ENCODE data around the gene ACBD6.
A peak's percentile ranks its signal among the peaks of the same experiment; 100 is the strongest.

ACBD6 gene

DNA sequence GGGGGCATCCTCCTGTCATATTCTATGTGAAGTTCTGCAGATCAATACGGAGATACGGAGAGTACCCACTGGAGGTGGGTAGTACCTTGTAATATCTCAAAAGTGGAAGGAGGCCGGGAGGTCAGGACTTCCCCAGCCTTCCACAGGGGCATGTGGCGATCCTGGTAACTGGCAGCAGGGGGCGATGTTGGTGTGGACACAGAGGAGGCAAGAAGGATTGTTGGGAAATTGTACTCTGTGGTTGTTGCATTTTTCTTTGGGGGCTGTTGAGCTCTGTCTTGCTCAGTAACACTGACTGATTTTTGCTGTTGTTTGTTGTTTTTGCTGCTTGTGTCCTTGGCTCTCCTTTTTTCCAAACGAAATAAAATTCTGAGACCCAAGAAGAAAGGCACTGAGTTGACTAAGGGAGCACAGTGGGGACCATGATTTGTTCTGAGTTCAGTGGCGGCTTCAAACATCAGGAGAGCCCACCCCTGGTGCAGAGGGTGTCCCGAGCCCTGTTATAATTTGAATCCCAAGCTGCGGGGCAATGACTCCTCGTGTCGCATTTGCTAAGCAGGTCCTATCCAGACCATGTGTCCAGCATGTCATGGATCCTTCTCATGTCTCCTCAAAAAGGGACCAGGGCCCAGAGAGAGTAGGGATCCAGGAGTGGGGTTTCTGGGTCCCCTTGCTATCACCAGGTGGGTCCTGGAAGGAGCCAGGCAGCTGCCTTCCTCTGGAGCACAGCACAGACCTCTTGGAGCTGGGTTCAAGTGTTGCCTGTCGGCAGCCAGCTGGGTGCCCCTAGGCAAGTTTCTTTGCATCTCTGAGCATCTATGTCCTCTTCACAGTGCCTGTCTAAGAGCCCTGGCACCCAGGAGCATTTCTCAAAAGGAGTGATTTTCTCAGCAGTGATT lies 249.5 kb downstream of the ACBD6 start:
- DNase-seq, result peak; percentile 40

DNA sequence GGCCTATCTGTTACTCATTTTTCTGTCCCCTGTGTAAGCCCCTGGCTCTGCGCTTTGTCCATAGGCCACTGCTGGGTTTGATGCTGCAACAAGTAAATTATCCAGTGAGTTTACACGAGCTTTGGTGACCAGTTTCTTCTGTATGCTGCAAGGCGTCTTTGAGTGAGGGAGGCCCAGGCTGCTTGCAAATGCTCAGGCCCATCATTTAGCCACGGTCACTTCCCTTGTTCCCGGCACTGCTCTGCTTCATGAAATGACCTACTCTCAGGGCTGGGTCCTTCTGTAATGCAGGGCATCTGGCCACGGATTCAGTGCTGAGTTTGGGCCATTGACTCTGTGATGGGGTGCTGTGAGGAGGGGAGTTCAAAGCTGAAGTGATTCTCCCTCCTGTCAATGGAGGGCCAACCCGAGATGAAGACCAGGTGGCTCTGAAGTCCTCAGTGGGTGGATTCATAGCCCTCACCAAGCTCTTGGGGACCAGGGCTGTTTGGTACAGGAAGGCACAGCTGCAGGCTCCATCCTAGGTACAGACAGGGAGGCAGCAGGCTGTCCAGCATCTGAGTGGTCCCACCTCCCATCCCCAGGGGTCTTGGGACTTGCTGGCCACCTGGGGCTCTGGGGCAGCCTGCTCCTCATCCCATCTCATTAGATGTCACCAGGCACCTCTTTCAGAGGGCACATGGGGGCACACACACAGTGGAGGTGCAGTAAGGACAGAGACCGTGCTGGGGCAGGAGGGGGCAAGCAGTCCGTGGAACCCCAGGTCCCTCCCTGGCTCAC lies 250.7 kb downstream of the ACBD6 start:
- no peak for DNase-seq

DNA sequence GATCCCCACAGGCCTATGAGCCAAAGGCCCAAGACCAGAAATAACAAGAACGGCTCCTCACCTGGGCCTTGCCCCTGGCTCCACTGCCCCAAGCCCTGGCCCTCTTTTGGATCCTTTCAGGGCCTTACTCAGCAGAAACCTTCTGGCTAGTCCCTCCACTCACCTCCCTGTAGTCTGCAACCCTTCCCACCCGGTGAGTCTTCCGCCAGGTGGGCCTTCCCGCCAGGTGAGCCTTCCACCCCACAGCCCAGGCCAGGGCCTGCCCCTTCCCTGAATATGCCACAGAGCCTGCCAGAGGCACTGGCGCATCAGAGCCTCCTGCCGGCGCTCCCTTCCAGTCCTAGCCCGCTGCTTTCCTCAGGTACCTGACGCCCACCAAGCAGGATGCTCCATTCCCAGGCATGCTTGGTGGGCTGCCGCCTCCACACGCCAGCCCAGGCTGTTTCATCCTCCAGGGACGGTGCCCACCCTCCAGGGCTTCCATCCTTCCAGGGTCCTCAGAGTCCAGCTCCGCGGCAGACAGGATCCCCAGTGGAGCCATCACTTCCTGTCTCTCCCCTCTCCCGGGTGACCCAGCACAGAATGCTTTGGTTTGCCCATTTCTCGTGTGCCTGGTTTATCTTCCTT lies 251.4 kb downstream of the ACBD6 start:
- DNase-seq, result no peak

DNA sequence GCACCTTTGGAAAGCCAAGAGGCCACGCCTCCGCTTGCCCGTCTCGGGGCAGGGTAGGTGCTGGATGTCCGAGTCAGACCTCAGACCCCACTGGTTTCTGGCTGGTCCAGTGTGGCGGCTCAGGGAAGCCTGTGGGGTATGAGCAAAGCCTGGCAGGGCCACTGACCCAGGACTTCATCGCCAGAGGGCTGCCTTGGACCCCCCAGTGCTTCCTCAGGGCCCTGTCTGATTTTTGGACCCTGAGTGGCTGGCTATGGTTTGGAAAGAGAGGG lies 251.9 kb downstream of the ACBD6 start:
- DNase-seq, result no peak

DNA sequence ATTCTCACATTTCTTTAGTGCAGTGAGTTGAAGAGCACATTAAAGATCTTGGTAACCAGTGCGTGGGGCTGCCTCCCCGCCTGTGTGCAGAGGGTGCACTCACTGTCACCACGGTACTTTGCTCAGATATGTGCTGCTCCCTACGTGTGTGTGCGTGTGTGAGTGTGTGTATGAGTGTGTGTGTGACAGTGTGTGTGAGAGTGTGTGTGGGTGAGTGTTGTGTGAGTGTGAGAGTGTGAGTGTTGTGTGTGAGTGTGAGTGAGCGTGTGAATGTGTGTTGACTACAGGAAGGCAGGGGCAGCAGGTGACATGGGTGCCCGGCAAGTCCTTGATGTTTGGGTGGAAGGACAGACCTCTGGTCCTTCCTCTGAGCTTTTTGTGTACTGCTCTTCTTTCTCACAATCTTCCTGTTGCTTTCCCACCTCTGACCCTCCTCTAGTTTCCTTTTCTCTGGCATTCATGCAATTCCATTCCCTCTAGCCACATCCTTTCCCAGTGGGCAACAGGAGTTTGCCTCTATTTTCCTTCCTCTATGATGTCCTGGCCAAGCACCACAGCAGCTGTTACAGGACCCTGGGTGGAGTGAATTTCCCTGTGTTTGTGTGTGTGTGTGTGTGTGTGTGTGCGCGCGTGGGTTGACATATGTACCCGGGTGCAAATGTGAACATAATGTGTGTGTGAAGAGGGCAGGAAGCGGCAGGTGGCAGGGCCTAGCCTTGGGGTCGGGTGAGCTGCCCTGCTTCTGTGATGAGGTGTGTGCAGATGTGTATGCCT lies 252.5 kb downstream of the ACBD6 start:
- DNase-seq, result no peak

DNA sequence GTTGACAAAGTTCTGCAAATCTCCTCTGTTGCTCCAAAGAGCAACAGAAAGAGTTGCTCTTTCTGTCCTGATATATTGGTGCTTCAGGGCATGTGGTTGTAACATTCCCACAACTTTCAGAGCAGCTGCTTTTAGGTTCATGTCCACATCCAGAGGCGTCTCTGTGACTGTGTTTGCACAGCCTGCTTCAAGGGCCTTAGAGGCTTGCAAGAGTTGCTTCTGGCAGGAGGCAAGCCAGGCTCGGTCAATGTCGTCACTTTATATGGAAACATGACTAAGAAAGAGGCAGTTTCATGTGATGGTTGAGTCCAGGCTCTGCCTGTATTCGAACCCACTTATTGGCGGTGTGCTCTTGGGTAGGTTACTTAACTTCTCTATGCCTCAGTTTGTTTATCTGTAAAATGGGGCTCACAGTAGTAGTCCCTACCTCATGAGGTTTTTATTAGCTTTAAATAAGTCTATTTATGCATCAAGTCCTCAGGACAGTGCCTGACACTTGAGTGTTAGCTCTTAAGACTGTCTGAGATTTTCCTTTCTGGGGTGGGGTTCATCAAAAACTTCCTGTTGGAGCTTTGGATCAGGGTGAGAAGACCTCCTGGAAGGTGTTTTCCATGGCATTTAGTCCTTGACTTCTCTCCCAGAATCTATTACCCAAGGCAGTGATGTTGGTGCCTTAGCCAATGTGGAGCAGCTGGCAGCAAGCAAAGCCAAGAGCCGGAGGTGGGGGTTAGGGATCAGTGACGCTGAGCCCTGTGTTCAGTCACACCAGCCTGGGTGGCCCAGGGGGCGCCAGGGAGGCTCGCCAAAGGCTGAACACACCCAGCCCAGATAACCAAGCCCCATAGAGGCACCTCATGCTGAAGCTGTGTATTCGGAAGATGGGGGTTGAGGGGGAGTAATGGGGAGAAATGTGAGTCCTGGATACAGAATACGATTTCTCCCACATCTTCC lies 253.4 kb downstream of the ACBD6 start:
- no peak for DNase-seq

DNA sequence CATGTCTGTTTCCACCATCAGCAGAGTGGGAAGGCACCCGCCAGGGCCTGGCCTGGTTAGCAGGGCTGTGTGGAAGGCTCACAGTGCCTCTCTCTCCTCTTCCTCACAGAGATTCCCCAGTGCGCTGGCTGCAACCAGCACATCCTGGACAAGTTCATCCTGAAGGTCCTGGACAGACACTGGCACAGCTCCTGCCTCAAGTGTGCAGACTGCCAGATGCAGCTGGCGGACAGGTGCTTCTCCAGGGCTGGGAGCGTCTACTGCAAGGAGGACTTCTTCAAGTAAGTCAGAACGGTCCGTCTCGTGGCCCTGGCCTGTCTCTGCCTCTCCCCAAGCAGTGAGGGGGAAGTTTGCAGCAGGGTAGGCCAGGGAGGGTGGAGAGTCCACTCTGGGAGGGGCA lies 254.2 kb downstream of the ACBD6 start:
- DNase-seq, result no peak

DNA sequence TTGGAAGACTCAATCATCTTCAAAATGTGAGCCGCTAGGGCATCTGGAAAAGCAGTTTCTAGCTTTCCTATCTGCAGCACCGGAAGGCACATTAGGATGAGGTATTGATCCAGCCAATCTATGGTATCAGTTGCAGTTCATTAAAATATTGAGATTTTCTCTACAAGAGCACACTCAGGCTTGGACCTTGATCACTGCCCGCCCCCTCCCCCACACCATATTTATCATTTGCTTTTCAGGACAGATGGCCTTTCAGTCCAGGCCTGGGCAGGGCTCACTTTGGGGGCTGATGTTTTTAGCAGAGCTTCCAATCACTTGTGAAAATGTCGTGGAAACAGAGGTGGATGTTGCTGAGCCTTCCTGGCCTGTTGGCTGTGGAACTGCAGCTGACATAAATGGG lies 254.8 kb downstream of the ACBD6 start:
- no peak for DNase-seq

DNA sequence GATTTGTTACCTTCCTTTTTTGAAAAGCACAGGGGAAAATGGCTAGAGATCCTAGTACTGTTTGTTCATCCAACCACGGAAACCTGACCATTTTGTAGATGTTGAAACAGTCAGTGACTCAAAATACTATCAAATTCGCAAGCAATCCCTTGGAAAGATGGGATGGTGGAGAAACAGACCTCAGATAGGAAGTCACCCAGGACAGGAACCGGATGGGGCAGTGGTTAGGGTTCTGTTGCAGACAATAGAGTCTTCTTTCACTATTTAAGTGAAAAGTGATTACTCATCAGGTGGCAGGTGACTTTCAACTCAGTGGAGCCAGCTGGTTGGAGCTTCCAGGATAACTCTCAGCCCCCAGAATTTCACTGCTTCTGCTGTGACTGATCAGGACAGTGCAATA lies 255.3 kb downstream of the ACBD6 start:
- DNase-seq, result no peak

DNA sequence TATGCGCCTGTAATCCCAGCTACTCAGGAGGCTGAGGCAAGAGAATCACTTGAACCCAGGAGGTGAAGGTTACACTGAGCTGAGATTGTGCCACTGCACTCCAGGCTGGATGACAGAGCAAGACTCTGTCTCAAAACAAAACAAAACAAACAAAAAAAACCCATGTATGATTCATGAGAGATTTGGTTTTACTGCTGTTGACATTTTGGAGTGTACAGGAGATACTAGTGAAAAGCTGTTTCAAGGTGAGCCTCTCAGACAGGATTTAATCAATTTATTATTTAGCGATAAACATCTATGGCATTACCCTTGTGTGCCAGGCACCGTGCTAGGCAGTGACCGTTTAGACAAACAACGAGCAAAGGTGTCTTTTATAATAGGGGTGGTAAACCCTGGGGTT lies 255.8 kb downstream of the ACBD6 start:
- no peak for DNase-seq

DNA sequence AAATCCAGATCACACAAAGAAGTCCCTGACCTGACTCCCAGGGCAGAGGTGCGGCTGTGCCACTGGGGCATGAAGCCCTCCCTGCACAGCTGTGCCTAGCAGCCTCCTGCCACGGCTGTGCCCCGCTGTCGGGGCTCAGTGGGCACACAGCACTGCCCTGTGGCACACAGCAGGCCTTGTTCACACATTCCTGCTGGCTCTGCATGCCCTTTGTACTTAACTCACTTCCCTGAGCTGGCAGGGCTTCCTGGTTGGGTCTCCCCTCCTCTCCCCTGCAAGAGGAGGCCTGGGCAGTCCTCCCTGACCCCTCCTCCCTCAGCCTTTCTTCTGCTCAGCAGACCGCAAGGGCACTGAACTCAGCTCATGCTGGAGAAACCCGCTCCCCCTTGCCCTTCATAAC lies 257.5 kb downstream of the ACBD6 start:
- DNase-seq, result no peak

DNA sequence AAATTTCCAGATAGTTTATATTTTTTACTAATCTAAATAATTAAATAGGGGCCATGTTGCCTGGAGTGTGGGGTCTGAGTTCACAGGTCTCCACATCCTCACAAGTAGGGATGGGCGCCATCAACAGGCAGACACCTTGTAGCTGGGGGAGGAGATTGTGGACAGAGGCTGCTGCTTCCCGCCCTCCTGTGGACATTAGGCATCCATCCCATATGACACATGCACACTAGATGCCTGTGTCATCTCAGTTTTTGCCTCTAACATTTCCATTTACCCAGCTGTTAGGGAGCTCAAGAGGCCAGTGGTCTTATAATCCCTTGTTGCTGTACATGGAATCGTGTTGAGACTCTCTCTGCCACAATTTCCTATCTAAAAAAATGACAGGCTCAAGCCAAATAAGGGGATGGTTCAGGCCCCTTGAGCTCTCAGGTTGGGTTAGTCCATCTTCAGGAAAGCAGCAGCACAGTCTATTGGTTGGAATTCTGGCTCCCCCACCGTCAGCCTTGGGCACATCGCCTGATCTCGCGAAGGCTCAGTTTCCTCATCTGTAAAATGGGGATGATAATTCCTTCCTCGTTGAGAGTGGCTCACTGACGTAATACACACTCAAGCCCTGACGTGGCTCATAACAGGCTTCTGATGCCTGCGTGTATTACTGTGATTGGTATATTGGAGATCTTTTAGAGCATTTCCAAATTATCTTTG lies 258.7 kb downstream of the ACBD6 start:
- DNase-seq, result no peak

DNA sequence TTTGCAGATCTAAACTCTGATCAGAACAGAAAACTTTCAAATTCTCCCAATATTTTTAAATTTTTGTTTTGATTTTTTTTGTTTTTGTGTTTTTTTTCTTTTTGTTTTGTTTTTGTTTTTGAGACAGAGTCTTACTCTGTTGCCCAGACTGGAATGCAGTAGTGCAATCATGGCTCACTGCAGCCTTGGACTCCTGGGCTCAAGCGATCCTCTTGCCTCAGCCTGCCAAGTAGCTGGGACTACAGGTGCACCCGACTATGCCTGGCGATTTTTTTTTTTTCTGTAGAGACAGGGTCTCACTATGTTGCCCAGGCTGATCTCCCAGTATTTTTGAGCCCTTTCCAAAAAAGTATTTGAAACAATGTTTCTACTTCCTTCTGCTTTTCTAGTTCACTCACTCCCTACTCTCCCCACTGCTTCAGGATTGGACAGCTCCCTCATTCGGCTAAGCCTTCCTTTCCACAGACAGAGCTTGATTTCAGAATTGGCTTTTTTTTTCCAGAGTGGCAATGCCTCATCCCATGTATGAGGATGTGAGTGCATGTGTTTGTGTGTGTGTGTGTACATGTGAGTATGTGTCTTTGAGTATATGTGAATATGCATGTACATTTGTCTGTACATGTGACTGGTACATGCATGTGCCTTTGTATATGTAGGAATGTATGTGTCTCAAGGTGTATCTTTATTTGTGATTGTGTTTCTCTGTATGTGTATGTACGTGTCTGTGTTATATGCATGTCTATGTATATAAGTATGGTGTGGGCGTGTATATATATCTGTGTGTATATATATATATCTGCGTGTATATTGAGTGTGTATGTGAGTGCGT lies 260.4 kb downstream of the ACBD6 start:
- DNase-seq, result no peak

DNA sequence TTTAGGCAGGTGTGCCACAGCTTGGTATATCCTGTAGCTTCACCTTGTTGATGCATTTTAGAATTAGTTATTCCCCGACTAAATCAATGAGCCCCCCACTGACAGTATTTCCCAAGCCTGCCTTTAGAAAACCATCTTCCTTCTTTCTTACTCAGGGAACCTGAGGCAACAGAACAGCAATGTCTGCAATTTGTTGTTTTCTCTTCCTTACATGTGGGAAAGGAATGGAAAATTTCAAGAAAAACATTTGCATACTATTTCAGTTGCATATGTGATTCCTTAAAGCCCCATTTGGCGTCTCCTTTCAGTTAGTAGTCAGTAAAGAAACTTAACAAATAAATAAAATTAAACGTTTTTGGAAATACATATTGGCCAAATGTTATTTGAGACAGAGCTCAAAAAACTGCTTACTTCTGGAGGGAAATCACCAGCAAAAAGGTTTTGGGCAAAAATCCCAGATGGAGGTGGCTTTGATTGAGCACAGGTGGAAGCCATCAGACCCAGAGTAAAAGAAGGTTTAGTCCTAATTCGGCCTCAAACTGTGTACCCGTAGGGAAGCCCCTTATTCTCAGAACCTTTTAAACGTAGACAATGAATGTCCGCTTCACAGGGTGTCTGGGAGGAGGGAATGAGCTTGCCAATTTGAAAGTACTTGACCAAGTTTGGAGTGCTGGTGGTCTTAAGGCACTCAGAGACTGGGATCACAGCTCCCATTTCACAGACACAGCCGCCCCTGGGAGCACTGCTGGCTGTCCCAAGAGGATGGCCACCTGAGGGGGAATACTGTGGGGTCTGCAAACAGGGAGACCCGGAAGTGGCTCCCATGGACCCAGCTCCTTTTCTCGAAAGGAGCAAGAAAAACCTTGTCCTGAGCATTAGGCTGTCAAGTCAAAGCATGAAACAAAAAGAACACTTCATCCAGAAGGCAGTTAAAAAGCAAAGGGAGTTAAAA lies 263.0 kb downstream of the ACBD6 start:
- DNase-seq, result no peak

DNA sequence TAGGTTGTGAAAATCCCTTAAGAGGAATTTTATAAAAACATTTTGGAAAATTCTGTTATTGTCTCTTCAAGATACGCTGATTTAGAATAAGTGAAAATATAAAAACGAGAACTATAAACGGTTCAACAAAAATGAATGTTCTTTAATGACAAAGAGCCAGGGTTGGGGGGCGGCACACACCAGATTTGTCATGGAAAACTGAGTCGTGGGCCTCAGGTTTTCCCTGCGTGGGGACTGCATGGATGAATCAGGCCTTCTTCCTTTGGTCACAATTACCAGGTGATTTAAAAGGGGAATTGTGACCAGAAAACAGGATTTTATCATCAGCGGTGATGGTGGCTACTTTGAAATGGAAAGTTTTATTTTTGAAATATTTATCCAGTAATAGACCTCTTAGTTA lies 263.7 kb downstream of the ACBD6 start:
- DNase-seq, result no peak

All from activated effector memory CD4-positive, alpha-beta T cell treated with Interleukin-2 at 50 U/mL for 16 hours (primary cell).